Activated CD4-positive, alpha-beta T cell treated with anti-CD3 and anti-CD28 coated beads for 36 hours (primary cell): Measurements from ENCODE around the gene HTD2. TPM values are rescaled to one million over a fixed set of nuclear protein-coding genes. Genes with fewer than 3 reads are reported as not detected.

Experiments used
- ATAC-seq: fragments of 200-7000 bp; cut with Tn5 transposase; one replicate; pipeline ENCODE4 v1.10.0; 2021; ENCODE audit warnings: mild to moderate bottlenecking, moderate library complexity
- CTCF ChIA-PET: fragments of 350-600 bp; sonication (Branson Sonifier 250); formaldehyde crosslinking; loops from one replicate; lab custom pipeline; 2021; ENCODE audit warnings: antibody characterized with exemption; lab: Charles Lee
- POLR2A ChIA-PET: fragments of 350-600 bp; sonication (Branson Sonifier 250); formaldehyde crosslinking; loops from one replicate; lab custom pipeline; 2021; ENCODE audit warnings: antibody characterized with exemption, inconsistent platforms; lab: Charles Lee
- DNase-seq: peaks from one replicate; pipeline ENCODE4 v3.0.0-alpha.2; 2020
- H3K27ac Mint-ChIP-seq: one replicate; pipeline ENCODE4 v1.8.0; 2021; ENCODE audit warnings: mixed read lengths
- H3K27me3 Mint-ChIP-seq: one replicate; pipeline ENCODE4 v1.8.0; 2021; ENCODE audit warnings: mixed read lengths
- H3K36me3 Mint-ChIP-seq: one replicate; pipeline ENCODE4 v1.8.0; 2021; ENCODE audit warnings: low read depth, mixed read lengths
- H3K4me1 Mint-ChIP-seq: one replicate; pipeline ENCODE4 v1.8.0; 2021; ENCODE audit warnings: mixed read lengths
- H3K4me3 Mint-ChIP-seq: one replicate; pipeline ENCODE4 v1.8.0; 2021; ENCODE audit warnings: mild to moderate bottlenecking, moderate library complexity, mixed read lengths
- H3K9me3 Mint-ChIP-seq: one replicate; pipeline ENCODE4 v1.8.0; 2021; ENCODE audit warnings: low read depth, mixed read lengths
- intact Hi-C, 2 experiments: fragments of 100-400 bp; cut with DNase I in 1 of 2; cut with micrococcal nuclease in 1 of 2; formaldehyde crosslinking; loops; one replicate each; pipeline versions ENCODE4 v1.14.2 to v1.15.1; 2022 to 2024; cut with DNase I, micrococcal nuclease
- total RNA-seq, 2 experiments: library from RNA; stranded (reverse); gene quantifications; one replicate each; pipeline ENCODE4 v1.2.3, GENCODE V29; 2021

The HTD2 gene
- total RNA-seq, 2 experiments from 2014 or later = 2.3 to 7.9 TPM

DNA sequence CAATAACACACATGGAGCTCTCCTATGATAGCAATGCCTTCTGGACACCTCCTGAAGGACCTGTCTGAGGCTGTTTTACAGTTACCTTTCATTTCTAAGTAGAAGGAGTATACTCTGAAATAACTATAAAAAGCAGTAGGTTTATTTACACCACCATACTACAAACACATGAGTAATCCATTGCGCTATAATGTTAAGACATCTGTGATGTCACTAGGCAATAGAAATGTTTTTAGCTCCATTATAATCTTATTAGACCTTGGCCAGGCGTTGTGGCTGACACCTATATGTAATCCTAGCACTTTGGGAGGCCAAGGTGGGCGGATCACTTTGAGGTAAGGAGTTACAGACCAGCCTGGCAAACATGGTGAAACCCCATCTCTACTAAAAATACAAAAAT is 51.1 kb downstream of the HTD2 start:
- no peaks in the 10 kb centered on the region for H3K9me3 Mint-ChIP-seq
- peaks cover 42% of the 10 kb centered on the region for H3K4me1 Mint-ChIP-seq
- DNase-seq = no peak
- H3K36me3 Mint-ChIP-seq = peaks cover 4% of the 10 kb centered on the region
- H3K27me3 Mint-ChIP-seq = no peaks in the 10 kb centered on the region
- no peak for ATAC-seq
- peak overlapping the region; percentile 72 for H3K27ac Mint-ChIP-seq
- no peak overlapping the region for H3K4me3 Mint-ChIP-seq
- ChIA-PET POLR2A (no interaction called here), CTCF (no interaction called here)
- intact Hi-C loops = loop anchor here in 1 of 2 experiments (2.0 kb wide), 1 partner anchor 57 kb away; no protein-coding TSS in a partner anchor

DNA sequence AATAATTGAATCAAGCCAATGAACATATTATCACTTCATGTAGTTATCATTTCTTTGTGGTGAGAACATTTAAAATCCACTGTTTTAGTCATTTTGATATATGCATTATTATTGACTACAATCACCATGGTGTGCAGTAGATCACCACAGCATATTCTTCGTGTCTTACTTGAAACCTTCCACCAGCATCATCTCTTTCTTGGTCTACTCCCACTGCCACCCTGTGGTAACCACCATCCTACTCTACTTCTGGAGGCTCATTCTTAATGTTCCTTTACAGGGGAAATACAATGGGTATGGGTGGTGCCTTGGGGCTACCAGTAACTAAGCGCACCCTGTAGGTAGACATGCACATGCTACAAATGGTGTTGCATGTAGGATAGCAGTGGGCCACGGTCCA is 51.8 kb downstream of the HTD2 start:
- ATAC-seq = peak; percentile 68
- Mint-ChIP-seq H3K36me3 (peaks cover 2% of the 10 kb centered on the region), H3K4me3 (no peak overlapping the region), H3K27ac (no peak overlapping the region), H3K27me3 (no peaks in the 10 kb centered on the region), H3K9me3 (no peaks in the 10 kb centered on the region), H3K4me1 (peaks cover 38% of the 10 kb centered on the region)
- ChIA-PET CTCF (no interaction called here), POLR2A (no interaction called here)
- peak; percentile 42 for DNase-seq
- intact Hi-C loops = loop anchor here in 1 of 2 experiments (2.0 kb wide), 1 partner anchor 23 kb away; no protein-coding TSS in a partner anchor

DNA sequence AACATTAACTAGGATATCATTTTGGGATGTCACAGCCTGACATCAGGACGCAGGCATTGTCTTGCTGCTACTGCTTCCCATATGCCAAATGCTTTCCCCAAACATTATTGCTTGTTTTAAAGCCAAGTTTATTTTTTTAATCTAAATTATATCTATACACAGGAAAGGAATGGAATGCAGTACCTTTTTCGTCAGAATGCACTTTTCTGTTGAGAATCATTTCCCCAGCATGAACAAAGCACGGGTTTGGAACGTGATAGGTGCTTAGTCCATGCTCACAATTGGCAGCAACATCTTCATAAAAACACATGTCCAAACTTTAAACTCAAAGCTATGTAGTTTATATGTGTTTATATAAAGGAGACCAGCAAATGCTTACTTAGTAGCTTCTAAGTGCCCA is 52.5 kb downstream of the HTD2 start:
- ATAC-seq (no peak), DNase-seq (no peak)
- ChIA-PET POLR2A (no interaction called here), CTCF (no interaction called here)
- no peak overlapping the region for H3K27ac Mint-ChIP-seq
- H3K27me3 Mint-ChIP-seq = no peaks in the 10 kb centered on the region
- intact Hi-C loops = loop anchor here in 1 of 2 experiments (2.0 kb wide), 1 partner anchor 24 kb away; no protein-coding TSS in a partner anchor
- H3K36me3 Mint-ChIP-seq = peaks cover 2% of the 10 kb centered on the region
- H3K9me3 Mint-ChIP-seq = no peaks in the 10 kb centered on the region
- peaks cover 34% of the 10 kb centered on the region for H3K4me1 Mint-ChIP-seq
- H3K4me3 Mint-ChIP-seq = no peak overlapping the region

DNA sequence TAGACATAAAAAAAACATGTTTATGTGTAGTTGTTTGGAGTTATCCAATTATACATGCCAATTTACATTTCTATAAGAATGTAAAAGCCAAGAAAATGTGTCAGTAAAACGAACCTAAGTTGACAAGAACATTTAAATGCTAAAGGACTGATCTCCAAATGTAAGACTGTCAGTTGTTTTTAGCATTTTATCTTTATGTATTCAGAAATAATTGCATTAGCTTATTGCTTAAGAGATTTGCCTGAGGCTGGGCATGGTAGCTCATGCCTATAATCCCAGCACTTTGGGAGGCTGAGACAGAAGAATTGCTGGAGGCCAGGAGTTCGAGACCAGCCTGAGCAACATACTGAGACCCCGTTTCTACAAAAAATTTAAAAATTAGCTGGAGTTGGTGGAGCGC is 53.3 kb downstream of the HTD2 start:
- H3K27ac Mint-ChIP-seq = no peak overlapping the region
- no peak for DNase-seq
- no peaks in the 10 kb centered on the region for H3K27me3 Mint-ChIP-seq
- ATAC-seq = no peak
- intact Hi-C loops = loop anchor here in 1 of 2 experiments (2.0 kb wide), 1 partner anchor 25 kb away; no protein-coding TSS in a partner anchor
- H3K36me3 Mint-ChIP-seq = peaks cover 2% of the 10 kb centered on the region
- H3K4me3 Mint-ChIP-seq = no peak overlapping the region
- CTCF ChIA-PET = no interaction called here
- H3K4me1 Mint-ChIP-seq = peaks cover 28% of the 10 kb centered on the region
- POLR2A ChIA-PET = no interaction called here
- H3K9me3 Mint-ChIP-seq = no peaks in the 10 kb centered on the region

DNA sequence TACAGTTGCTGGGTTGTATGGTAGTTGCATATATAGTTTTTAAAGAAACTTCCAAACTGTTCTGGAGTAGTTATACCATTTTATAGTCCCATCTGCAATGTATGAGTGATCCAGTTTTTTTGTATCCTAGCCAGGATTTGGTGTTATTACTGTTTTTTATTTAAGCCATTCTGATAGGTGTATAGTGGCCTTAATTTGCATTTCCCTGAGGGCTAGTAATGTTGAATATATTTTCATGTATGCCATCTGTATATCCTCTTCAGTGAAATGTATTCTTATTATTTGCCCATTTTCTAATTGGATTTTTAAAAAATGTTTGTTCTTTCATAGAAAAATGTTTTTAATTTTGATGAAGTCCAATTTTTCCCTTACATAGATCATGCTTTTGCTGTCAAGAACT is 55.5 kb downstream of the HTD2 start:
- Mint-ChIP-seq H3K4me3 (no peak overlapping the region), H3K9me3 (no peaks in the 10 kb centered on the region), H3K4me1 (peaks cover 36% of the 10 kb centered on the region), H3K36me3 (peaks cover 9% of the 10 kb centered on the region), H3K27me3 (no peaks in the 10 kb centered on the region), H3K27ac (no peak overlapping the region)
- ChIA-PET POLR2A (no interaction called here), CTCF (interaction anchor here (1.0 kb wide), 1 partner anchor 14 kb away, joined by 3 read pairs; no protein-coding TSS in a partner anchor)
- no peak for ATAC-seq
- intact Hi-C loops = no loop called here
- no peak for DNase-seq

DNA sequence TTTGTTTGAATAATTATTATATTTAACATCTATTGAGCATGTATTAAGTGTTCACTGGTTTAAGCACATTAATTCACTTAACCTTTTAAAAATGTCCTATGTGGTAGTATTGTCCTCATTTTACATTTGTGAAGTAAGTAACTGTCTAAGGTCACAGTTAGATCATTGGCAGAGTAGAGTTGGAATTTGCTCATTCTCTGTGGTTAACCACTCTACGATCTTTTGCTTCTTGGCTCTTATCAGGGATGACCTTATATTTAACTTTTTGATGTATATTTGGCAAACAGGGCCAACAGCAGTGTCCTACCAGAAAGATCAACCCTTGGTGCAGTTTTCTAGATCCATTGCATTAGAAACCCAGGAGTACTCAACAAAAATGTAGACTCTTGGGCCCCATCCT is 60.4 kb downstream of the HTD2 start:
- no peaks in the 10 kb centered on the region for H3K9me3 Mint-ChIP-seq
- CTCF ChIA-PET = interaction anchor here (0.7 kb wide), 1 partner anchor 34 kb away, joined by 3 read pairs; no protein-coding TSS in a partner anchor
- no peaks in the 10 kb centered on the region for H3K27me3 Mint-ChIP-seq
- H3K4me3 Mint-ChIP-seq = no peak overlapping the region
- DNase-seq (no peak), ATAC-seq (no peak)
- POLR2A ChIA-PET = no interaction called here
- peaks cover 20% of the 10 kb centered on the region for H3K36me3 Mint-ChIP-seq
- H3K27ac Mint-ChIP-seq = no peak overlapping the region
- peaks cover 19% of the 10 kb centered on the region for H3K4me1 Mint-ChIP-seq
- intact Hi-C loops = no loop called here

DNA sequence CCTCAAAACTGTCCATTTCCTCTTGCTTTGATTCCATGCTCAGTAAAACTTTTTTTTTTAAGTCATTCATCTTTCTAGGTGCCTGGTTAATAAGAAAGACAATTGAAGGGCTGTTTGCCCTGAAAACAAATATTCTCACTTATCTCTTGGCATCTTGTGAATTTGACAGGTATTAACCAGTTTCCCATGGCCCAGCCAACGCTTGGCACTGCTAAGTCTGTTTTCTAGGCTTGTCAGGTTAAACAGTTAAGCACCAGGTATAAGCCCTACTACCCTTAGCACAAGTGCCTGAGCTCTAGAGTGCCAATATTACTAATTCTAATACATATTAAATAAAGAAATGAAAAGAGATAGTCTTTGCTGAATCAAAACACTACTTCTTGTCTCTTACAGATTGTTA is 62.7 kb downstream of the HTD2 start:
- Mint-ChIP-seq H3K27me3 (no peaks in the 10 kb centered on the region), H3K36me3 (peaks cover 22% of the 10 kb centered on the region), H3K4me3 (no peak overlapping the region), H3K27ac (no peak overlapping the region), H3K4me1 (peaks cover 18% of the 10 kb centered on the region), H3K9me3 (no peaks in the 10 kb centered on the region)
- intact Hi-C loops = no loop called here
- no peak for ATAC-seq
- no peak for DNase-seq
- CTCF ChIA-PET = interaction anchor here (1.6 kb wide), 1 partner anchor 14 kb away, joined by 3 read pairs; no protein-coding TSS in a partner anchor
- POLR2A ChIA-PET = no interaction called here

Other genes starting within 250 kb of the HTD2 start
- not detected for gene DNASE1L3, start 95.5 kb upstream of the HTD2 start, total RNA-seq
- 1 to 10 TPM; 3.0 to 3.5 TPM for gene ABHD6, start 68.7 kb upstream of the HTD2 start, total RNA-seq
- 10 to 100 TPM; 16.4 to 16.9 TPM for gene RPP14, start 275 bp upstream of the HTD2 start, total RNA-seq
- 10 to 100 TPM; 35.2 to 50.7 TPM for gene PXK, start 26.4 kb downstream of the HTD2 start, total RNA-seq
- gene PDHB, start 127.3 kb downstream of the HTD2 start, total RNA-seq = 10 to 100 TPM; 42.7 to 50.7 TPM
- gene KCTD6, start 185.6 kb downstream of the HTD2 start, total RNA-seq = 1 to 10 TPM; 7.1 to 7.9 TPM
- gene ACOX2, start 230.7 kb downstream of the HTD2 start, total RNA-seq = not detected